NK-92 (cell line): Measurements from ENCODE around the gene SLC6A17.

Experiments
- DNase-seq: peaks from one replicate; lab custom pipeline; 2025; ENCODE audit not compliant: unreplicated experiment; lab: John Stamatoyannopoulos, UW

Gene SLC6A17

DNA sequence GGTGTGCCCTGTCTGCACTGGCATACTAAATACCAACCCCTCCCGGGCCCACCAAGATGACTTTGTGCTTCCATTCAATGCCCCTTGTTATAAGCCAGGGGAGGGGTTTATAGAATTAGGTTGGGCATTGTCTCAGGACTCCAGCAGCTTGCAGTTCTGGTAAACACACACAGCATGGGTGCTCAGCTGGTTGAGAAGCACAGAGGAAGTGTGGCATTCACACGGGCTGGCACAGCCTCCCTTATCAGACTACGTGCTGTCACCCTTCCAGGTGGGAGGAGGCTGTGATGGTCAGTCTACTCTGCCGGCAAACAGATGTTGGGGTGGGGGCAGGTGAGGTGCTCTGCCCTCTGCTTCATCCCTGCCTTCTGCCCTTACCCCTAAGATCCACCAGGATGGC, 15.0 kb upstream of the SLC6A17 start:
- no peak for DNase-seq

DNA sequence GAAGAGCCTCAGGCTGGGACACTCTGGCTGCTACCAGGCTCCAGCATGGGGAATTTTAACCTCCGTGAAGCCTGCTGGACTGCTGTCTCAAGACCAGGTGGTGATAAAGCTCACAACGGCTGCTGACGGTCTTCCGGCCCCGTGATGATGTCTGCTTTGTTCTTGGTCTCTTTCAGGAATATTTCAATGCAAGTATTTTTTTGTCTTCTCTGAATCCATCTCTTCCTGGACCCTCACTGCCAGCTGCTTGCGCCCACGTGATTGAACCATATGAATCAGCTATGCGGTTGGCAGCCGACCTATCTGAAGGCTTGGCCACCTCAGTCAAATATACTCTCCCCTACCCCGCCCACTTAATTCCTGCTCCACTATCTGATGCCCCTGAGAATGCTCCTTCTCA, 14.6 kb upstream of the SLC6A17 start:
- DNase-seq: no peak

DNA sequence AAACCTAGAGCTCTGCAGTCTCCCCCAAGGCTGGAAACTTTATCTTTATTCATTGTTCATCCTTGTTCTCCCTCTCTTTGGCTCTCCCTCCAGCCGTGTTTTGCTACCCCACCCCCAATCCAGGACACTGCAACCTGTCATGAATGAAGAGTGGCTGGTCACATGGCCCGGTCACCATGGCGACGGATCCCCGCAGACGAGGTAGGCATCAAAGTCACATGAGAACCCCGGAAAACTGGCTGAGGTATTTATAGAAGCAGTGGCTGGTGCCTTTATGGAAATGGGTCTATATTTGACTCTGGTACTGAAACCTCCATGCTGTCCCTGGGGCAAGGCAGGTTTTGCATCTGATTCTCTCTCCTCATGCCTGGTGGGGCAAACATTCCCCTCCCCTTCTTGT, 13.4 kb upstream of the SLC6A17 start:
- DNase-seq: no peak

DNA sequence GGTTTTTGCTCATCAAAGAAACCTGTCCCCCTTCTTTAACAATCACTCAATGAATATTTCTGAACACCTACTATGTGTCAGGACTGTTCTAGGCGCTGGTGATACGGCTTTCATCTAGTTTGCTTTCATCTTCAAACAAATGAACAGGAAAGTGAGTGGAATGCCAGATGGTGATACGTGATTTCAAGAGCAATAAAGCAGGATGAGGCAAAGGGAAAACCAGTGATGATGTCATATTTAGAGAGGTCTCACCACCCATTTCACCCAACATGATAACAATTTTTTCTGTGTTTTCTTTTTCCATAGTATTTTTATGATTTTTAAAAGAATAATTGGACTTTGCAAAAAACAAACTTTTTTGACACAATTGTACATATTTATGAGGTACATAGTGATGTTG, 11.3 kb upstream of the SLC6A17 start:
- no peak for DNase-seq

DNA sequence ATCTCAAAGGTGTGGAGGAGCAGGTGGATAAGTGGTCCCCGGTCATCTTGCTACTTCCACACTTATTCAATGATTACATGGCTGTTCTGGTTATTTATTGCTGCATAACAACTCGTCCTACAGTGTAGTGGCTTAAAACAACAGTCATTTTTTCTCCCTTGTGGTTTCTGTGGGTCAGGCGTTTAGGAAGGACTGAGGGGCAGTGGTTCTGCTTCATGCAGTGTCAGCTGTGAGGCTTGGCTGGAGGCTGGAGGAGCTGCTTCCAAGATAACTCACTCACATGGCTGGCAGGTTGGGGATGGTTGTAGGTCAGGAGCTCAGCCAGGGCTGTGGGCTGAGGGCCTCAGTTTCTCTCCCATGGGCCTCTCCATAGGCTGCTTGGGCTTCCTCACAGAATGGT, 5.9 kb upstream of the SLC6A17 start:
- DNase-seq: no peak

DNA sequence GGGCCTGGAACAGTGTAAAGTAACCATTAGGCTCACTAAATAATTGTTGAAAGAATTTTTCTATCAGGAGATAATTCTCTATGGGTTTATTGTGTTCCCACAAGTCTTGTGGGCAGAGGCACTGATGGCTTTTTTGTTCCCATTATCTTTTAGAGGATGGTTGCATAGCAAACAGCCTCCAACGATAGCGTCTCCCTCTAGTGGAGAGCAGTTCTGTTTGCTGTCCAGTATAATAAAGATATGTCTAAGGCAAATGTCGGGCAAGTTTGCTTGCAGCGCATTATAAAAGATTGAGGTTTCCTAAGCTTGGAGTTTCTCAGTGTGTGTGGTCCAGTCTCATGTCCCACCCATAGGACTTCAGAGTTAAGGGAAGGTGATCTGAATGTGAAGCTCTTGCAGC, 1.3 kb upstream of the SLC6A17 start:
- no peak for DNase-seq

DNA sequence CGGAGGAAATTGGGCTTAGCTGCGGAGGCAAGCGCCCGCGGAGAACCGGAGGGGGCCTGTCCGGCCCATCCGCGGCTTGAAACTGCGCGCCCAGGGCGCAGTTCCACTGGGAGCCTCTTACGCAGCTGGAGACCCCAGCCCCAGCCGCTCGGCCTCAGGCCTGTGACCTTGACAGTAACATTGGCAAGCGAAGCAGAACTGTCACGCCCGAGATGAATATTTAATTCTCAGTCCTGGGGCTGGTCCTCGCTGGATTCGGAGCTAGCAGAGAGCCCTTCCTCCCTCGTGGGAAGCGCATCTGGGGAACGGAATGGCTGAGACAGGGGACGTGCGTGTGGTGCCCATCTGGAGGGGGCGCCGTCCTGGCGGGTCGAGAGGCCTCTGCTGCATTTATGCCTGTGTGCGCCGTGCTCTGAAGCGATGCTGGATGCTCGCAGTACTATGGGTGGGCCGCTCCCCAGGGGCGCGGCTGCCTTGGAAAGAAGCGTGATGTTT, 928 bp downstream of the SLC6A17 start:
- no peak for DNase-seq

DNA sequence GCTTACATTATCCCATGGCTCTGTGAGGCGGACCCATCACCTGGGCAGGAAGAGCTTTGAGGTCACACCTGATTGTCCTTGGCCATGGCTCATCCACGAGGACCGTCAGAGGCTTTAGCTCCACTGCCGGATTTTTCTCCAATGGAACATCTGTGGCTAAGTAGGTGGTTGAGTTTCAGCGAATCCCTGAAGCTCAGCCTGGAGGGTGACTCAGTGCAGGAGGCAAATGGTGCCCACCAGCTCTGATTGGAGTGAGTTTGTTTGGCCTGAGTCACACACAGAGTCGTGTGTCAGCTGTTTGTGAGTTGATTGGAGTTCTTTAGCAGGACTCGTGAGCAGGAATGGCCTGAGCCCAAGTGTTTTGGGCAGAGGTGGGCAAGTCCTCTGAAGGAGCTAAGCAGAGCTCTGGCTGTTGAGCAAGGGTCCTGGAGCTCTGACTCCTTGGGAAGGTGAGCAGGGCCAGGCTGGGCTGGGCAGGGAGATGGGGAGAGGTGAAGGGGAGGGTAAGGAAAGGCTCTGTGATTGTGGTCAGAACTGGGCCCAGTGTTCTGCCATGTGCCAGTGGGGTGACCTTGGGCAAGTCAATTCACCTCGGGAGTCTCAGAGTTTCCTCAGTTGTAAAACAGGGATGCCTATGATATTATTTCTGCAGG, 2.0 kb downstream of the SLC6A17 start:
- DNase-seq: no peak

DNA sequence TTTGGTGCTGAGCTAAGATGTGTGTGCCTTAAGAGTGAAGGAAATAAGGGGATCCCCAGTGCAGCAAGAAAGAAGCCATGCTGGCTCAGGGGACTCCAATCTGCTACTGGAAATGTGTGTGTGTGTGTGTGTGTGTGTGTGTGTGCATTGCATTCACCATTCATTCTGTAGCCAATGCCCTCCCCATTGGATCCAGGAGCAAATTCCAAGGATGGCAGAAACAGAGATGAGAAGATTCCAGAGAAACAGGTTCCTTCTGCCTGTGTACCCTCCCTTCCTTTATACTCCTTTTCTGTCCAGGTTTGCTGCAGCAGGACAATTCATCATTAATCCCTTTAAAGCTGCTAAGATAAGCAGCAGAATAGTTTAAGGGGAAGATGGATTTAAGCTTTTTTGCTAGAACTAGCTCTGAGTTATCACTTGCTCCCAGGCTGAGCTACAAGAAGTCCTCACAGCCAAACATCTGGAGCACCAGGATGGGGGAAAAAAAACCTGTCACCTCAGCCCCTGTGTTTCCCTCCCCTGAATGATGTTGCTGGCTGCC, 3.2 kb downstream of the SLC6A17 start:
- no peak for DNase-seq

DNA sequence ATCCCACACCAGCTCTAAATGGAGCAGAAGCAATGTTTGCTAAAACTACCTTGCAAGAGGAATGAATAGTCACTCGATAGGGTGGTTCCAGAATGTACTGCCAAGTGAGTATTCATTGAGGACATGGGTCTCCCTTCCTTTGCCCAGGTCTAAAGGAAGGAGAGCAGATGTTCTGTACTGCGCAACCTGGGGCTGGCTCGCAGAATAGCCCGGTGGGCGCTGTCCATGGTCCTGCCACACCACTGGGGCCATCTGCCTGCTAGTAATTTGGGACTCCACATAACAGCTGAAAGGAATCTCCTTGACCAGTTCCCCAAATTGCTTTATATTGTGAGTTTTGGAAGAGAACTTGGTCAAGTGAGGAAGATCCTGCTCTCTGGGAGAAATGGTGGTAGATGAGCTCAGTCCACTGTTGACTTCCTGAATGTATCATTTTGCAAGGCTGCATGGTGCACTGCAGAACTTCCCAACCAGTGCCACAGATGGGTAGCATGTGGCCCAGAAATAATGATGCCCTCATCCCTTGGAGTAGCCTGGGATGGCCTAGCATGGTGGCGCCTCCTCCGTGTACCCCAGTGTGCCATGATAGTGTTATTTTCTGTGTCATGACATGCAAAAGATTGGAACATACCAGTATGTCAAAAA, 5.7 kb downstream of the SLC6A17 start:
- DNase-seq: no peak

DNA sequence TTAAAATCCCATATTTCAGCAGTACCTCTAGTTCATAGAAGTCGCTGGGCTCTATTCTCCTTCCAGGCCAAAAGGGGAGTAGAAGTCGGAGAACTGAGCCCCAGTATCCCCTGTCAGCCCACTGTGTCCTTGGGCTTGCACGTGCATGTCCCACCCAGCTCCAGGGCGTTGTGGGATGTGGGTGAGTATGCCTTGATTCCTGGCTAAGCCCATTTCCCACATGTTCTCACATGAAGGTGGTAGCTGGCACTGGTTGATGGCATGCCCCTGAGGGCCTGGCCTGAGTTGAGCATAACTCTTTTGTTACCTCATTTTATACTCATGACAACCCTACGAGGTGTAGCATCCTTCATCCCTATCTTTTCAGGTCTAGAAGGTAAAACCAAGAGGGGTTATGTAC, 8.0 kb downstream of the SLC6A17 start:
- no peak for DNase-seq

DNA sequence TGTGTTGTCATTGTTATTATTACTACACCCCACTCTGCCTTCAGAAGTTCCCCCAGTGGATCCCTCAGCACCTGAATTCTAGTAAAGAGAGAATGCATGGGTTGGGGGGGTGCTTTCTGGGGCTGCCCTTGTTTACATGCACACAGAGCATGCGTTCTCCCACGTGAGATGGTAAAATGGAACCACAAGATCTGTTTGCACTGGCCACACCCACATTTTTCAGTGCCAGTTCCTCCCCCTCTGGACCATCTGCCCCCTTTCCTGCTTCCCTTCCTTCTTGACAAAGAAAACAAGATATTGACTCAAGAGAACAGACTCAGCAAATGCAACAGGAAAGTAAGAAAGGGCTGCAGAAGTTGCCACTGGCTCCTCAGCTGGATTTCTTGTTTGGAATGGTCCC, 8.9 kb downstream of the SLC6A17 start:
- no peak for DNase-seq

DNA sequence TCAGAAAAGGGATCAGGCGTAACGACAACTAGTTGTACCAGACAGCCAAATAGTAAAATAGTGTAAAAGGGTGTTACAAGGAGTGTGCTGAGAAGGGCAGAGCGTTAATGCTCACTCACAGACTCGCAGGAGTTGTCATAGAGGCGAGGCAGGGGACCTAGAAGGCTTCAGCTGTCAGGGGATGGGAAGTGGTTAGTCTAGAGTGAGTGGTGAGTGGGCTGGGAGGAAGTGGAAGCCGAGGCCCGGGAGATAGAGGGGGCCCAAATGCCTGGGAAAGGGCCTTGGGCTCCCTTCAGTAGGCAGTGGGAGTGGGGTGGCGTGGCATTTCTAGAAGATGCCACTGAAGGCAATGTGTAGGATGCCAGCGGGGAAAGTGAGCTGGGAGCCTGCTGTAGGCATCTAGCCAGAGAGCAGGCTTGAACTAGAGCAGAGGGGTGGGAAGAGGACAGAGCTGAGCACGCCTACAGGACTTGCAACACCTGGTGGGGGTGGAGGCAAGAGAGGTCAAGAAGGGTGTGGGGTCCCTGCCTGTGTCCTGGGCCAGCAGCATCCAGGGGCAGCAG, 10.3 kb downstream of the SLC6A17 start:
- no peak for DNase-seq

DNA sequence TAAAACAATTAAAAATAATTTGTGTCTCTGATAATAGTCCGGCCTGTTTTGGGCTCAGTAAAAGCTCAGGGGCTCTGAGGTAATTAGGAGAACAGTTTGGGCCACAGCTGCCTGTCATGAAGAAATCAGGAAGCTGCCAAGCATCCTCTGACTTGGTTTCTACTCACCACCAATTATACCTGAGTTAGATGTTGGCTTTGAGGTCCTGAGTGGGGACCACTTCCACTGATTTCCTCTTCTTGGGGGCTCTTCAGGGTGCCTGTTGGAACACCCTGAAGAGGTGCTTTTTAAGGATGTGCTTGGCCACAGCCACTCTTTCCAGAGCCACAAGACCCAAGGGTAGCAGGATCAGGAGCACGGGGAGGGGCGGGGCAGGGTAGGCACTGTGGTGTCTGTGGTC, 10.9 kb downstream of the SLC6A17 start:
- DNase-seq: no peak

DNA sequence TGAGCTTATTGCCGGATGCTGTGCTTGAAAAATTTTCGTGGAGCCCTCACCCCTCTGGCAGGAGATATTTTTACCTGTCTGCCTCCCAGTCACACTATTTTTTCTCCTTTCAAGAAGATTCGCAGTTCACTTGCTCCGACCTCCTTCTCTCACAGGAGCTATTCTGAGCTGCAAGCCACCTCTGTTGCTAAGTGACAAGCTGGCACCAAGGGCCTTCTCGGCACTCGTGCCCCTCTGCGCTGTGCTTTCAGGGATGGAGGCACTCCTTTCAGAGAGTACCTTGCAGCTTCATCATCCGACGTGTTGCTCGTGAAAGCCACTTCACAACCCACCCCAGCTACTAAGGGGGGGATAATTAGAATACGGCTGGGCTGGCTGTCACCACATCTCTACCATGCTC, 11.6 kb downstream of the SLC6A17 start:
- DNase-seq: no peak

DNA sequence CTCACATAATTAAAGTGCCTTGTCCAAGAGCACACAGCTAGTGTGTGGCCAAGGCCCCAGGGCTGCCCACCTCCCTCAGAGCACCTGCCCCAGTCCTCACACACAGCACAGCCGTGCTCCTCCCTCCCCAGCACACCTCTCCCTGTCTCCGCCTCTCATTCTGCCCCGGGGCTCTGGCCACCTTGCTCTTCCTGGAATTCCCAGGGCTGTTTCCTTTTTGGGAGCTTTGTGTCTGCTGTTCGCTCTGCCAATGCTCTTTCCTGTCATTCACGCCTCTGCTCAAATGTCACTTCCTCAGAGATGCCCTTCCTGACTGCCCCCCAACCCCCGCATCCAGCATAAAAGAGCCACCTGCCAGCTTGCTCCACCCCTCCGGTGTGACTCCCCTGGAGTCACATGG, 13.3 kb downstream of the SLC6A17 start:
- DNase-seq: no peak

DNA sequence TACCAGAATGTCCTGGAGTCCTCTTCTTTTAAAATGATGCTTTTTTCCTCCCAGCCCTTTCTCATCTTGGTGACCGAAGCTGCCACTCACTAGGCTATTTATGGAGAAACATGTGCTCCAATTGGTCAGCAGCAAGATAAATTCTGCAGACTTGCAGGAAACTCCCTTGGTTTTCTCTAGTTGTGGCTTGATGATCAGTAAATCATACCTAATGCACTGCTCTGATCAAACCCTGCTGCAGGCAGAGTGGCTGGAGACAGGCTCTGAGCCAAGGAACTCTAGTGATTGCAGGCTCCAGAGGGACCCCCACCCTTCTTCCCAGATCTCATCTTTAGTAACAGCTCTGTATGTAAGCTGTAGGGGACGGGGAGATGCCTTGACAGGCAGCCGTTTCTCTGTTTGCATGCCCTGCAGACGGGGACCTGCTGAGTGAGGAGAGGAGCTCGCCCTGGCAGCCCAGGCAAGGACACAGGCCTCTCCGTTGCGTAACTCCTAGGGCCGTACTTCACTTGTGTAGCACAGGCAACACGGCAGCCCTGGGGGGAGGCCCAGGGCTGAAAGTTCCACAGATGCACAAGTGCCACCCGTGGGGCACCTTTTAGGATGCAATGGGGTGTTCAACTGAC, 14.5 kb downstream of the SLC6A17 start:
- no peak for DNase-seq

DNA sequence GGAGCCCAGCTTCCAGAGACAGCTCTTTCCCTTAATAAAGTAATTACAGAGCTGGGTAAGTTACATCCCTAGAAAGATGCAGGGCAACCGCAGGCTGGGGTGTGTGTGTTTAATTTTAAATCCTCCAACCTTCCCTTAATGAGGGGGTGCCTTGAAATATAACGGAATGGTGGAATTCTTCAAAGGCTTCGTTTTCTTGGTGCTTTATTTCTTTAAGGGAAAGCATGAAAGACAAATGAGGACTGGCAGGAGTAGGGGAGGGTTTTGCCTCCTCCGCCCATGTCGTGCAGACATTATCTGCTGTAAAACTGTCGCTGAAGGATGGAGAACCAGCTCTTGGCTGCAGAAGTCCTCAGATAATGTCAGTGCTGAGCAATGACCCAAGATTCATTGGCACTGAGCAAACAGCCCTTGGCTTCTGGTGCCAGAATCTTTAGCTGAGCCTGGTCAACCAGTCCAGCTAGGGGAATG, 15.5 kb downstream of the SLC6A17 start:
- no peak for DNase-seq

DNA sequence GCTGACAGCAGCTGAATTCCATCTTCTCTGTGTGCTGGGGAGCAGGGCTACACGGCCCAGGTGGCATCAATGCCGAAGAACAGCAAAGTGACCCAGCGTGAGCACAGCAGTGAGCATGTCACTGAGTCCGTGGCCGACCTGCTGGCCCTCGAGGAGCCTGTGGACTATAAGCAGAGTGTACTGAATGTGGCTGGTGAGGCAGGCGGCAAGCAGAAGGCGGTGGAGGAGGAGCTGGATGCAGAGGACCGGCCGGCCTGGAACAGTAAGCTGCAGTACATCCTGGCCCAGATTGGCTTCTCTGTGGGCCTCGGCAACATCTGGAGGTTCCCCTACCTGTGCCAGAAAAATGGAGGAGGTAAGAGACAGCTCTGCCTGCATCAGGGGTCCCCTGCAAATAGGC, 16.6 kb downstream of the SLC6A17 start:
- DNase-seq: no peak

DNA sequence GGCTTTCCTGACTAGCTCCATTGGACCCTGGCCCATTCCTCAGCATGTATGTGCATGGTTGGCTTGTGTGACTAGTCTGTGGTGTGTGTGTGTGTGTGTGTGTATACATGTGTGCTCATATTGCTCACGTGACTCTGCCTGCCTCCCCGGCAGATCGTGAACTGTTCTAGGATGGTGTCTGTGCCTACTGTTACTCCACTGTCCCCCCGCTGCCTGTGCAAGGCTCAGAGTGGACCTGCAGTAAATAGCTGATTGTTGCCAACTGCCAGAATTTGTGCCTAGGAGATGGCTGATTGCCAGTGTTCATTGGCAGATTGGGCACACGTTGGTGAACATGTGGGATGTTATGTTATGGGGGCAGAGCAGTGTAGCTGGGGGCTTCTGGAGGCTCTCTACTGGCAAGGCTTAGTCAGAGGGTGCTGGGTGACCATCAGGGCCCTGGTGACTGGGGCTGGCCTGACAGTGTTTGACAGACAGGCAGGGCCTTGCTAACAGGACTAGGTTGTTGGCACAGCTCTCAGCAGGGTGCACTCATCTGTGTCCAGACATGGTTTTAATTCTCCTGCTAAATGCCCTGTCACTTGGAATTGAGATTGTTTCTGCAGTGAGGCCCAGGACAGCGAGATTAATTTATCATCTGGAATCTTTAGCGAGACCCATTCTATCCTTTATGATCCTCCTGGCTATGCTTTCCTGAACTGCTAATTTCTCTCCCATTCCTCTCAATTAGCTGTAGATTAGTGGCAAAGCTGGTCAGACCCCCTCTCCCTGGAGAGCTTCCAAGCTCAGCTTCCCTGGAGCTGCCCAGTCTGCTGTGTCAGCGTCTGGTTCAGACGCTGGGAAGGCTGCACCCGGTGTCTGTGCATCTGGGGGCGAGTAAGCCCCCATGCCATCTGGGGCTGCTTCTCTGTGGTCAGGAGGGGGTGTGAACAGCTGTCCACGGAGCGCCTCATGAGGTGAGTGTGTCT, 20.8 kb downstream of the SLC6A17 start:
- DNase-seq: no peak

DNA sequence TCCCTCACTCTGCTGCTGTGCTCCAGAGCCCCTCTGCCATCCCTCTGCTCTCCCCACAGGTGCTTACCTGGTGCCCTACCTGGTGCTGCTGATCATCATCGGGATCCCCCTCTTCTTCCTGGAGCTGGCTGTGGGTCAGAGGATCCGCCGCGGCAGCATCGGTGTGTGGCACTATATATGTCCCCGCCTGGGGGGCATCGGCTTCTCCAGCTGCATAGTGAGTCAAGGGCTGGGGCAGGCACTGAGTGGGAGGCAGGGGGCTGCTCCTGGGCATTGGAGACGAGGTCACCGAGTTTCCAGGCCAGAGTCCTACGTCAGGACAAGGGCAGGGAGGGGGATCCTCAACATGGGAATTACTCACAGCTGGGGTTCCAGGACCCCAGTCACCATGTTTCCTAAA, 21.7 kb downstream of the SLC6A17 start:
- DNase-seq: no peak
